ENCODE results near the gene ROBO1. TPM values are rescaled to one million over a fixed set of nuclear protein-coding genes. Genes with fewer than 3 reads are reported as not detected.

ROBO1 gene
- total RNA-seq, 1 donor from 2014 or later, result 19.4 TPM

DNA sequence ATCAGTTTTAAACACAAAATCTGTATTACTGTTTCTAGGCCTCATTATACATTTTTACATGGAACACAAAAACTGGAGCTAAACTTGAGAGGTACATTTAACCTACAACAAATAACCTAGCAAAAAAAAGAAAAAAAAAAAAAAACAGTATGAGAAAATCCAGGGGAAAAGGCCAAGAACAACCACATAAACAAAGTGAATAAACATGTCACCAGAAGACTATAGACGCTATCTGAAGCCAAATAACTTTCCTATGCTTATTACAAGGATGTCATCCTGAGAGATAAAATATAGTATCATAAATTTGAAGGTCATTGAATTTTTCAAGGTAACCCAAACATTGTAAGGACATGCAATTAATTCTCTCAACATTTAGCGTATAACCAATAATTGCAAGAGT, 911.6 kb downstream of the ROBO1 start:
- TF ChIP-seq, protein P1, sequence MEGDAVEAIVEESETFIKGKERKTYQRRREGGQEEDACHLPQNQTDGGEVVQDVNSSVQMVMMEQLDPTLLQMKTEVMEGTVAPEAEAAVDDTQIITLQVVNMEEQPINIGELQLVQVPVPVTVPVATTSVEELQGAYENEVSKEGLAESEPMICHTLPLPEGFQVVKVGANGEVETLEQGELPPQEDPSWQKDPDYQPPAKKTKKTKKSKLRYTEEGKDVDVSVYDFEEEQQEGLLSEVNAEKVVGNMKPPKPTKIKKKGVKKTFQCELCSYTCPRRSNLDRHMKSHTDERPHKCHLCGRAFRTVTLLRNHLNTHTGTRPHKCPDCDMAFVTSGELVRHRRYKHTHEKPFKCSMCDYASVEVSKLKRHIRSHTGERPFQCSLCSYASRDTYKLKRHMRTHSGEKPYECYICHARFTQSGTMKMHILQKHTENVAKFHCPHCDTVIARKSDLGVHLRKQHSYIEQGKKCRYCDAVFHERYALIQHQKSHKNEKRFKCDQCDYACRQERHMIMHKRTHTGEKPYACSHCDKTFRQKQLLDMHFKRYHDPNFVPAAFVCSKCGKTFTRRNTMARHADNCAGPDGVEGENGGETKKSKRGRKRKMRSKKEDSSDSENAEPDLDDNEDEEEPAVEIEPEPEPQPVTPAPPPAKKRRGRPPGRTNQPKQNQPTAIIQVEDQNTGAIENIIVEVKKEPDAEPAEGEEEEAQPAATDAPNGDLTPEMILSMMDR (conservative IDR thresholded peaks at IDR 0.05; ENCODE audit: low read depth, low read length), result no peak
- DNase-seq (ENCODE audit: low read depth), result no peak

DNA sequence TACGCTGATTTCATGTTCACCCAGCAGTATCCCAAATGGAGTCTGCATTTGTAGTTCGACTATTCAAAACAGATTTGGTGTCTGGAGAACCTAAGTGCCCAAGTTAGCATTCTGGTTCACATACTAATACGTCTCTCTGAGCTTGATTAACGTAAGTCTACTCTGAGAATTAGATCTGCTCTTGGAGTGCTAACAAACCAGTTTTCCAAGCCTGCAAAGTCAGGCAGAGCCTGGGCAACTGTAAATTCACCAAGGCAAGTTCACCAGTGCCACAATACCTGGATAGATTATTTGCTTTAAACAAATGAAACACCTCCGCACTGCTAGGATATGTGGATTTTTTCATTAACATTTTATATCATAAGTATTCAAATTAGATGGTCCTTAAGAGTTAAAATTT, 912.6 kb downstream of the ROBO1 start:
- TF ChIP-seq, protein P1 (conservative IDR thresholded peaks at IDR 0.05; ENCODE audit: low read depth, low read length), result no peak
- no peak overlapping the region for H3K4me3 ChIP-seq (ENCODE audit: low read depth, low read length)
- DNase-seq (ENCODE audit: low read depth), result no peak

More for the DNA sequence above, 911.6 kb downstream of the ROBO1 start:
- no peak overlapping the region for H3K4me3 ChIP-seq (ENCODE audit: low read depth, low read length)

DNA sequence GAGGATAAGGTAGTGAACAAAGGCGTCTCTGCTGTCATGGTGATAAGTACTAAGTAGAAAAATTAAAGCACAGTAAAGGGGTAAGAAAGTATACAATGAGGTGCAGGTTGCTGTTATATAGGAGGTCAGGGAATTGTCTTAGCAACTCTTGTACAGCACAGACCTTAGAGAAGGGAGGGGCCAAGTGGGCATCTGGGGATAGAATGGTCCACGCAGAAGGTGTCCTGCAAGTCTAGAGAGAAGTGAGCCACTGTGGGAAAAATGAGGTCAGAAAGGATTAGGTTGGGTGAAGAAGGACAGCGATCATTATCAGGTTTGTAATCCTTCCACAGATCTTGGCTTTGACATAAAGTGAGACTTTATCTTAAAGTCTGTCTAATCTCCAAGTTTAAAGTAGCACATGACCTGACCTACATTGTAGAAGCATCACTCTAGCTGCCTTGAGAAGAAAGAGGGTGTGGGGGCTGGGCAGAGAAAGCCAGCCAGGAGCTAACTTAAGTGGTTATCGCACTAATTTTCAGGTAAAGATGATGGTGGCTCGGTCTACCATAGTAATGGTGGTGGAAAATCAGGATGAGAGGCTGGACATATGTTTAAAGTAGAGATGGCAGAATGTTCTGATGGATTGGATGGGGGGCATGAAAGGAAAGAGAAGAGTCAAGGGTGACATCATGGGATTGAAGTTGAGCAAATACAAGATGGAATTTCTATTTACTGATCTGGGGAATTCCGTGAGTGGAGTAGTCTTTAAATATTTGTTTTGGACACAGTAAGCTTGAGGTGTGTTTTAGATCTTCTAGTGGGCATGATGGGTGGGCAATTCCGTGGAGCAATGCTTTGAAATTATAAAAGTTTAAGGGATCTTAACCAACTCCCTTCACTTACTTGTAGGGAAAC, 919.2 kb downstream of the ROBO1 start:
- TF ChIP-seq, protein P1 (conservative IDR thresholded peaks at IDR 0.05; ENCODE audit: low read depth, low read length), result no peak
- no peak for DNase-seq (ENCODE audit: low read depth)
- no peak overlapping the region for H3K4me3 ChIP-seq (ENCODE audit: low read depth, low read length)

DNA sequence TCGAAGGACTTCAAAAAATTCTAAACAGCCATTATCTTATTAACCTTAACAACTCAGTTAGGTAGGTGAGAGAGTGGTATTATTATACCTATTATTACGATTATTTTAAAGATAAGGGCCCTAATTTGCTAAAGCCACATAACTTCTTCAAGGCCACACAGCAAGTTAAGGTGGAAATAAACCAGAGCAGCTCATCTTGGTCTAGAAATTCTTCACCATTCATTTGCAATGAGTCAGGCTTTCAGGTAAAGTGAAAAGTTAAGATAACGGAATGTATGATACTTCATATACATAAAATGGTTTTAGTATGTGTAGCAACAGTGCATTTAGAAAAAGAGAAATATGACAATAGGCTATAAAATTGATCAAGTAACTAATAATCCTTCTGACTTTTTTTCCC, 920.2 kb downstream of the ROBO1 start:
- no peak overlapping the region for H3K4me3 ChIP-seq (ENCODE audit: low read depth, low read length)
- DNase-seq (ENCODE audit: low read depth), result no peak
- TF ChIP-seq, protein P1 (conservative IDR thresholded peaks at IDR 0.05; ENCODE audit: low read depth, low read length), result no peak

DNA sequence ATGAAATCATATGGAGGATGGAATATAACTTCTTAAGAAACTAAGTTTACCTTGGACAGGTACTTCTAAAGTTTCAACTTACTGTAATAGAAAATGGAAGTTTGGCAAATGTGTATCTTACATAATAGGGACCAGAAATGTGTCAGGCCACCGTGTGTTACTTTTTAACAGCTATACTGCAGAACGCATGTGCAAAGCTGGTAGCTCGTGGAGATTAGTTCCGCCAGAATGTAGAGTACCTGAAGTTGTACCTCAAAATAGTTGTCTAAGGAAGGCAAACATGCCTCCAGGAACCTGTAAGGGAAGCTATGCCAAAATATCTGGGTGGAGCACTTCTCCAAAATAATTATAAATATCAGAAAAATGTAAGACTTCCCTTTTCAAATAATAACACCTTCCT, 920.6 kb downstream of the ROBO1 start:
- TF ChIP-seq, protein P1 (conservative IDR thresholded peaks at IDR 0.05; ENCODE audit: low read depth, low read length), result no peak
- H3K4me3 ChIP-seq (ENCODE audit: low read depth, low read length), result no peak overlapping the region
- no peak for DNase-seq (ENCODE audit: low read depth)

DNA sequence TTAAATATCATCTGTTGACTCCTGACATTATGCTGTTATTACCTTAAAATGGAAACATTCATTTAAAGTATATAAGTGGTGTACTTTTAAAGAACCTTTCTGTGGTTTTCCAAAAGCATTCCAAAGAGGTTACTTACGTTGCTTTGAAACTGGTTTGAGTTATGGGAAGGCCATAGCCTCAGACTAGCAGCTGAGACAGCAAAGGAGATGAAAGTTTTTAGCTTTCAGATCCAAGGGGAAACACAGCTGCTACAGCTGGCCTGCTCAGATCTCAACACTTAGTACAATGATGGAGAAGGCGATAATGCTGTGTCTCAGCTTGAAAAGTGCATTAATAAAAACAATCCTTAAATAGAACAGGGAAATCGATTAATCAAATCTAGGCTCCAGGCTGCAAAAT, 921.1 kb downstream of the ROBO1 start:
- DNase-seq (ENCODE audit: low read depth), result no peak
- TF ChIP-seq, protein P1 (conservative IDR thresholded peaks at IDR 0.05; ENCODE audit: low read depth, low read length), result no peak
- no peak overlapping the region for H3K4me3 ChIP-seq (ENCODE audit: low read depth, low read length)

DNA sequence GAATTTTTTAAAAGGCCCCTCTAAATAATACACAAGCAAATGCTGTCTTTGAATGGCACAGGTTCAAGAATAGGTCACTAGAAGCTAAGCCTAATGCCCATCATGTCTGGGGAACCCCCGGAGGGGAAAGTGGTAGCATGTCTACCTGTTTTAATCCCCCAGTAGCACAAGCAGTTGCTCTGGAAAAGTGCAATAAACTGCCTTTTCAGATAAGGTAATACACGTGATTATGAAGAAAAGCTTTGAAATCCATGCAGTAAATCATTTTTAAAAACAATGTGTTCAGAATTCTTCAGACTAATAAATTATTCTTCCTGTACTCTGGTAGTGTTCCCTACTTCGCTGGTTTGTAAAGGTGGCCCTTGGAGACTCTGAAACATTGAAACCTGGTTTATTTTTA, 922.2 kb downstream of the ROBO1 start:
- no peak overlapping the region for H3K4me3 ChIP-seq (ENCODE audit: low read depth, low read length)
- TF ChIP-seq, protein P1 (conservative IDR thresholded peaks at IDR 0.05; ENCODE audit: low read depth, low read length), result no peak
- DNase-seq (ENCODE audit: low read depth), result no peak

Measured in epithelial cell of proximal tubule (primary cell).